ENCODE data around the gene LDAF1. TPM values are rescaled to one million over a fixed set of nuclear protein-coding genes. Genes with fewer than 3 reads are reported as not detected.

Gene LDAF1
- total and polyA plus RNA-seq, 4 donors = 10.4 to 45.6 (median 20.4) TPM

GRCh38 chr16:21203155-21203797 is 44.8 kb downstream of the LDAF1 start:
- Histone ChIP-seq H3K27me3 (ENCODE audit: control insufficient read depth in 3 of 3, insufficient read depth in 3 of 3, low read length in 2 of 3) (no peaks in the 10 kb centered on the region), H3K27ac (ENCODE audit: low read depth in 1 of 2, low read length in 1 of 2) (no peak overlapping the region), H3K4me1 (ENCODE audit: control insufficient read depth in 5 of 5, insufficient read depth in 5 of 5, low read length in 5 of 5) (no peaks in the 10 kb centered on the region), H3K9ac (ENCODE audit: insufficient read depth in 1 of 2, low read length in 2 of 2) (no peak overlapping the region), H3K9me3 (ENCODE audit: control insufficient read depth in 4 of 4, insufficient read depth in 3 of 4, low read length in 3 of 4) (no peaks in the 10 kb centered on the region), H3K4me3 (no peak overlapping the region), H3K36me3 (ENCODE audit: control insufficient read depth in 4 of 4, insufficient read depth in 4 of 4, low read length in 4 of 4) (no peaks in the 10 kb centered on the region)
- no peak for DNase-seq
- WGBS, 2 donors = 53% methylated on average over 7 of the region's 7 CpGs
- no peak for ATAC-seq (ENCODE audit: insufficient read depth, low FRiP score)
- no peak for TF ChIP-seq CTCF (IDR thresholded peaks at IDR 0.05; ENCODE audit: control extremely low read depth, extremely low read depth)

- DNase-seq (no peak), ATAC-seq (ENCODE audit: insufficient read depth, low FRiP score) (no peak)
- Histone ChIP-seq H3K9ac (ENCODE audit: insufficient read depth in 1 of 2, low read length in 2 of 2) (no peak overlapping the region), H3K27me3 (ENCODE audit: control insufficient read depth in 3 of 3, insufficient read depth in 3 of 3, low read length in 2 of 3) (no peaks in the 10 kb centered on the region), H3K4me1 (ENCODE audit: control insufficient read depth in 5 of 5, insufficient read depth in 5 of 5, low read length in 5 of 5) (no peaks in the 10 kb centered on the region), H3K4me3 (no peak overlapping the region), H3K36me3 (ENCODE audit: control insufficient read depth in 4 of 4, insufficient read depth in 4 of 4, low read length in 4 of 4) (no peaks in the 10 kb centered on the region), H3K9me3 (ENCODE audit: control insufficient read depth in 4 of 4, insufficient read depth in 3 of 4, low read length in 3 of 4) (no peaks in the 10 kb centered on the region), H3K27ac (ENCODE audit: low read depth in 1 of 2, low read length in 1 of 2) (no peak overlapping the region)
- TF ChIP-seq CTCF (IDR thresholded peaks at IDR 0.05; ENCODE audit: control extremely low read depth, extremely low read depth) = no peak
These were observed 46.8 kb downstream of the LDAF1 start for GRCh38 chr16:21205303-21205702.

- no peak for ATAC-seq (ENCODE audit: insufficient read depth, low FRiP score)
- Histone ChIP-seq H3K27me3 (ENCODE audit: control insufficient read depth in 3 of 3, insufficient read depth in 3 of 3, low read length in 2 of 3) (no peaks in the 10 kb centered on the region), H3K4me3 (no peak overlapping the region), H3K4me1 (ENCODE audit: control insufficient read depth in 5 of 5, insufficient read depth in 5 of 5, low read length in 5 of 5) (peaks cover 0 to 2% (median 0%) of the 10 kb centered on the region in 5 donors), H3K27ac (ENCODE audit: low read depth in 1 of 2, low read length in 1 of 2) (no peak overlapping the region), H3K36me3 (ENCODE audit: control insufficient read depth in 4 of 4, insufficient read depth in 4 of 4, low read length in 4 of 4) (no peaks in the 10 kb centered on the region), H3K9ac (ENCODE audit: insufficient read depth in 1 of 2, low read length in 2 of 2) (no peak overlapping the region), H3K9me3 (ENCODE audit: control insufficient read depth in 4 of 4, insufficient read depth in 3 of 4, low read length in 3 of 4) (no peaks in the 10 kb centered on the region)
- WGBS, 2 donors = 95% methylated on average over 4 of the region's 4 CpGs
- no peak for DNase-seq
- TF ChIP-seq CTCF (IDR thresholded peaks at IDR 0.05; ENCODE audit: control extremely low read depth, extremely low read depth) = no peak
These were observed 48.1 kb downstream of the LDAF1 start for GRCh38 chr16:21206550-21206949.

Measured in lung (tissue), 12 donors.